NCI-H128 (cell line): Measurements from ENCODE around the gene FBXO9.

Experiments used
- DNase-seq: peaks from one replicate; lab custom pipeline; 2025; ENCODE audit not compliant: unreplicated experiment; lab: John Stamatoyannopoulos, UW

FBXO9 gene

DNA sequence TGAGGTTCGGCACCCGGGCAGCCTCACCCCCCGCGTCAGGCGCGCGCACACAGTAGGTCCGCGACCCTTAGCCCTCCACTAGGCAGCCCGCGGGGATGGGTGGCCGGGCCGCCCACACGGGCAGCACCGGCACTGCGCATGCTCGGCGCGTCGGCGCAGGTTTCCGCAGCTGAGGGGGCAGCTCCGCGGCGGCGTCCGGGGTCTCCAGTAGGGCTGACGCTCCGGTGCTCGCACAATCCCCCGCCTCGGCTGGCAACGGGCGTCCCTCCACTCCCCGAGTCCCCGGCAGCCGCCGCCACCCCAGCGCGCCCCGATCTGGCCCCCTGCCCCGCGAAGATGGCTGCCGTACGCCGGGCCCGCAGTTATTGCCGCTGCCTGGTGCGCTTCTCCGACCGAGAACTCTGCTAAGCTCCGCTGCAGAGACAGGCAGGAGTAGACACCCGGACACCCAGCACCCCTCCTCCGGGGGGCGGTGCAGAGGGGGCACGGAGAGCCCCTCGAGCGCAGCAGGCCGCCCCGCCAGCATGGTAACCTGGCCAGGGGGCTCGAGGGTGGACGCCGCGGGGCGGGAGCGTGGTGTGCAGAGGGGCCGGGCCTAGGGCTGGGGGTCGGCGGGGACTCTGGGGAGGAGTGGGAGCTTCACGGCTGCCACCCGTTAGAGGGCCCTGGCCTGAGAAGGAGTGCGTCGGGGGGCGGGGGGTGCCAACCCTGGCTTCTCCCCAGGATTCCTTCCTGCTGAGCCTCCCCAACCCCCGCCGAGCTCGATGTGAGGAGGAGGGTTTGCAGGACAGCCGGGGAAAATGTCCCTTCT, at the start of gene FBXO9:
FBXO9 (plus strand) TSS at position 139 of the 811 bp plus-strand sequence; CDS start at position 525, 386 bp downstream.
- DNase-seq = no peak

DNA sequence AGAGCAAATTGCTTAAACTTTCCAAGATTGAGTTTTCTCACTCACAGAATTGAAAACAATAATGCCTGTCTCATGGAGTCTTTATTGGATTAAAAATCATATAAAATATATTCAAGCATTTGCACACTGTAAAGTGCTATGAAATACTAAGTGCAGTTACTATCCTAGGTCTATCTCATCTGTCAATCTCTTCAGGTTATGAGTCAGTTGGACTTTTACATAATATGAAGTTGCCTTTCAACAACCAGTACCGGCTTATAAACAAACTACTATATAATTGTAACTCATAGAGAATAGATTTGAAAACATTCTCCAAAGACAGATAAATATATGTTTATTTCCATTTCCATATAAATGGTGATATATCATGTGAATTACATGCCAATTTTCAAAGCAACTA, 49.7 kb upstream of the FBXO9 start:
- no peak for DNase-seq

DNA sequence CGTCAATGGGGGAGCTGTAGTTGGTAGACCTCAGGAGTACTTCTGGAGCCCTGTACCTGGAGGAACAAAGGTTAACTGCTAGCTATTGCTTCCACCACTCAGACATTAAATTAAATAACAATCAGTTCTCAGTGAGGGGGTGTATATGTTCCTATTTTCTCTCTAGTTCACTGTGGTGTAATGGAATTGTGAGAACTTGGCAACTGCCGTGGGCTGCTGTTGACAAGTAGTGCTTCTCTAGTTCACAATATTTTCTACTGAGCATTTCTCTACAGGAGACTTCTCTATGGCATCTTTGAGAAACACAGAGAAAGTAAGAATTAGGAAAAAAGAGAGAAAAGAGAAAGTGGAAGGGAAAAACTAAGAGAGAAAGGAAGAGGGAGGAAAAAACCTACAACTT, 46.8 kb upstream of the FBXO9 start:
- DNase-seq = no peak

DNA sequence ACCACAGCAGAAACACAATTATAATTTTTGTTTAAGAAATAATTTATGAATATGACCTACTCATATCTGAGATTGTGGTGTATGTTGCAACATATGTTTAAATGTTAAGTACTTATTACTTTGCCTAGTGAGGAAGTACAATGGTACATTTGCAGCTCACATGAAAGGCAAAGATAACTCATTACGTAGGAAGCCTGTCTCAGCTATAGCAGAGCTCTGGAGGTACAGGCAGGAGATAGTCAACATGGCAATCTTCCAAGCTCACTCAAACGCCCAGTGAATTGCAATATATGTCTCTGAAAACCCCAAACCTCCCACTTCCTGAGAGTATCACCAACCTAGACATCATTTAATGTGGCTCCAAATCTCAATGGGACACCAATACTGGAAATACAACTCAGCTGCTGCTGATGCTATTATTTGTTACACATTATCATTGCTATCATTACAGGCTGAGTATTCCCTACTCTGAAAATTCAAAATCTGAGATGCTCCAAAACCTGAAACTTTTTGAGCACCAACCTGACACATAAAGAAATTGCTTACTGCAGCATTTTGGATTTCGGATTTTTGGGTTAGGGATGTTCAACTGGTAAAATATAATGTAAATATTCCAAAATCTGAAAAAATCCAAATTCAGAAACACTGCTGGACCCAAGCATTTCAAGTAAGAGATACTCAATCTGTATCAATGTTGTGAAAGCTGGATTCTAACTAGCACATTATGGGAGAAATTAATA, 45.0 kb upstream of the FBXO9 start:
- no peak for DNase-seq

DNA sequence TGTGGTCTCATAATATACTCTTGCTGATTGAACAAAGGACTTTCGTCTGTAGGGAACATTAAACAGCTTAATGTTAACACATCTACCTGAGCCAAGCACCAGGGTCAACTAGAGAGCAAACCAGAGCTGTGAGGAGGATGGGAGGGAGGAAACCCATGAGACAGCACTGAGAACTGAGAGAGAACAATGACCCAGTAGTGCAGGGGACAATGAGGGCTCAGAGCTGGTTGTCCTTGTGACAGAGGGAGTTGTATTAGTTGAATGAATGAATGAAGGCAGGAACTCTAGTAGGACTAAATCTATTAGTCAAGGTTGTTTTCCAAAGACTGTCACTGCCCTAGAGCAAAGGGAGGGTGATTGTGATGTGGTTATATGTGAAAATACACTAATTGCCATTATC, 41.9 kb upstream of the FBXO9 start:
- no peak for DNase-seq

DNA sequence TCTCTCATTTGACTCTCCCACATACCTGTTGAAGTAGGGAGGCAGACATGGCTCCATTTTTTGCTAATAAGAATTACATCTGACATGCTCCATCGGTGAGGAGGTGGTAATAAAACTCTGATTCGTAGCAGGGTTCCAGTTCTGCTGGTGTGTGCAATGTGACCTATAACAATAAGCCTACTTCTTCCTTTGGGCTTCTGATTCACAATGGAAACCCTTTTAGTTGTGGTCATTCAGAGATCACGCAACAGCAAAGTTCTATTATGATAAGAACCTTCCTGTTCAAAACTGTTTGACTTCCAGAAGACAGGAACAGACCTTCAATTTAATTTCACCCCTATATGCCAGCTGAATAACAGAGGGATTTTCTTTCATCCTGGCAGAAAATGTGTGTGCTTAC, 38.7 kb upstream of the FBXO9 start:
- DNase-seq = no peak

DNA sequence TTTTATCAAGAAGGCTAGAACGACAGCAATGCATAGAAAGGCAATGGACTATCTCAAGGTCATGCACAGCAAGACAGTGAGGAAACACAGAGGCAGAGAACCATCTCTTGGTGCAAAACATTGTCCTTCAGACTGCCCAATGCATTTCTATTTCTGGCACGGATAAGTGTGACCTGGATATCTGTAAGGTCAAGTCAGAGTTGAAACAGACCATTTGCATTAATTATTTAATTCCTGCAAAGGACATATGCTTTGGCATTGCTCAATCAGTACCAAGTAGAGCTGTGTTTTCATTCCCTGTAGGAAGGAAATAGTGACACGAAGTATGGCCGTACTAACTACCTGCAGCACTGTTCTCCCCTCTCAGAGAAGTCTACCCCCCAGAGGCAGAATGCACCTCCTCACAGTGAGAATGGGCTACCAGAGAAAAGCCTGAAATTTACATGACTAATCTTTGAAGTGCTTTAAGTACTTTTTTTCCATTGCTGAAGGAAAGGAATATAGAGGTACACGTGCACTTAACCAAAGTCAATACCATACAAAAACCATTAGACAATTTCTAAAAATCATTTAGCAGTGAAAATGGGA, 38.0 kb upstream of the FBXO9 start:
- no peak for DNase-seq

DNA sequence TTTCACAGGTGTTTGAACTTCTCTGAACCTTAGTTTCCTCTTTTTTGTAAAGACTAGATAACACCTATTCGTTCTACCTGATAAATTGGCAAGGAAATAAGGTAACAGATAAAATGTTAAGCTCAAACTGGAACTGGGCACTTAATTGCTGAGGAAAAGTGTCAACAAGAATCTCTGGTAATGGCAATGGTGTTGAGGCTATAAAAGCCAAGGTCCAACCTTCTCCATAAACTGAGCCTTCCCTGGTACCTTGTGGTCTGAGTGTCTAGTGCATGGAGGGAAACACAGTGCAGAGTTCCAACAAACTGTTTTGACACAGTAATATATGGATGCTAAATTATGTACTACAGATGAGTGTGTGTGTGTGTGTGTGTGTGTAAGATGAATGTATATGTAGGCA, 36.7 kb upstream of the FBXO9 start:
- DNase-seq = no peak

DNA sequence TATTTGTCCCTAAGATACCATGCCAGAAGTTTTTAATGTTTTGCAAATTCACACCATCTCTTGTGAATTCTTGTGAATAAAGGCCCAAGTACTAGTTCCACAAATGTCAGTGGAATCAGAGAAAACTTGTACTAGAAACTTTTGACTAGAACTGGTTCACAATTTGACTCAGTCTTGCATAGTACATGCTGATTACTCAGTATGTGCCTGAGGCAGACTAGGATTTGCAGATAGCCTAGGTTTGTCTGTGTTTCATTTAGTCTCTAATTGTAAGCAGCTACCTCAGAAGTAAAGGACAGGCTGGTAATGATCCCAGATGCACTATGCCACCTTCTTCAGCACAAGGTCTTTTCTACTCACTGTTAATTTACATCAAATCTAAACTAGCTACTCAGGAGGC, 35.9 kb upstream of the FBXO9 start:
- DNase-seq = no peak

DNA sequence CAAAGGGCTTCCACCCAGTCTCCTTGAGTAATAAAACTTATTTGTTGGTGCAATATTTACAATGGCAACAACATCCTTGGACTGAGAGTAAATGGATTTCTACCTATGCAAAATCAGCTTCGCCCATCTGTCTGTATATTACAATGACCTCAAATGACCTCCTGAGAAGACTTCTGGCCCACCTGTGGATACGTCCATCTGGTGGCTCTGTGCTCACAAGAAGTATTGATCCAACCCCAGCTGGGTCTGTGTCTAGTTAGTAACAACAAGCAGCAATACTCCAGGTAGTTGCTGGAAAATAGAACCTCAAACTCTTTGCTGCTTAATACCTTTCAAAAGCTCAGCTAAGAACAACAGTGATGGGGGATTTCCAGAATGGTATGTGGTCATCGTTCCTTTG, 35.4 kb upstream of the FBXO9 start:
- no peak for DNase-seq

DNA sequence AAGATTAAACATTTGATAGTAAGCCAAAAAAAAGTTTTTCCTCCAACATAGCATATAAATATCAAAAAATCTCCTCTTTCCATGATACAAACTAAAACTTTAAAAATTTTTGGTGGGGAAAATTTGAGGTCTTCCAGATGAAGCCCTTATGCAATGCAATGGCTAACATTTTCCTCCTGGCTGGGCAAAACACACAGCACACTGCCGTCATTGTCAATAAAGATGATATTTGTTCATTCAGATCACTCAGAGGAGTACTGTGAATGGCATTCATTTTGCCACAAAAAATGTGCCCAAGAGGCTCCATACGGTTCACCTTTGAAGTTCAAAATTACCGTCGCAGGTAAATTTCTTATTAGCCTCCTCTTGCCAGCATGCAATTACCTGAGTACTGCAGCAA, 33.9 kb upstream of the FBXO9 start:
- DNase-seq = no peak

DNA sequence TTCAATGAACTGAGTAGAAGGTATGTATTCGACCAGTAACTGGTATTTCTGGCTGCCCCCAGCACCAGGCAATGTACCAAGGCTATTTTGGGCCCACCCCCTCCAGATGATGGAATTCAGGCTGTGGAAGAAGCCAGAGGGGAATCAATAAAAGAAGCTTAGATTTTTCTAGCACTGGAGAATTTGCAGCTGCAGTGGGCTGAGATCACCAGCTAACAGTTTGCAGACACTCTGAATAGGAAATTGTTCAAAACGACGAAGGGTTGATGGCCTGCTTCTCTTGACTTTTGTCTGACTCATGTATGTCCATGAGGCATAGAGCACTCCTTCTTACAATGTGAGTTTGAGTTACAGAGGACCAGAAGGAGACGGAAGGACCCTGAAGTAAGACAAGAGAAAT, 32.4 kb upstream of the FBXO9 start:
- DNase-seq = no peak

DNA sequence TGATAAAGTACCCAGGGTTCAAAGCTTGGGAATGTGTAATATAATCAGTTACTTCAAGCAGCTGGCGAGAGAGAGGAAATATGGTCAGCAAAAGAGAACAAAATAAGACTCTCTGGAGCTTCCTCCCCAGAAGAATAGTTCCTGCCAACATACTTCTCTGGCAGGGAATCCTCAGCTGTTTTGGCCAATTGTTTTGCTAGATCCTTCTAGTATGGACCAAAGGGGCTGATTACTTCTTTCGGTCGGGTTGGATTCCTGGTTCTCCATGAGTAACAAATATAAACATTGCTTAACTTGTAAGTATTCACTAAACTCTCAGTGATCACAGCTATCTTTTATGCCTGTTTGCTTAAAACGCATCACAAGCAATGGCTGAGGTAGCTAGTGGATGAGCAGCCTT, 31.4 kb upstream of the FBXO9 start:
- no peak for DNase-seq

DNA sequence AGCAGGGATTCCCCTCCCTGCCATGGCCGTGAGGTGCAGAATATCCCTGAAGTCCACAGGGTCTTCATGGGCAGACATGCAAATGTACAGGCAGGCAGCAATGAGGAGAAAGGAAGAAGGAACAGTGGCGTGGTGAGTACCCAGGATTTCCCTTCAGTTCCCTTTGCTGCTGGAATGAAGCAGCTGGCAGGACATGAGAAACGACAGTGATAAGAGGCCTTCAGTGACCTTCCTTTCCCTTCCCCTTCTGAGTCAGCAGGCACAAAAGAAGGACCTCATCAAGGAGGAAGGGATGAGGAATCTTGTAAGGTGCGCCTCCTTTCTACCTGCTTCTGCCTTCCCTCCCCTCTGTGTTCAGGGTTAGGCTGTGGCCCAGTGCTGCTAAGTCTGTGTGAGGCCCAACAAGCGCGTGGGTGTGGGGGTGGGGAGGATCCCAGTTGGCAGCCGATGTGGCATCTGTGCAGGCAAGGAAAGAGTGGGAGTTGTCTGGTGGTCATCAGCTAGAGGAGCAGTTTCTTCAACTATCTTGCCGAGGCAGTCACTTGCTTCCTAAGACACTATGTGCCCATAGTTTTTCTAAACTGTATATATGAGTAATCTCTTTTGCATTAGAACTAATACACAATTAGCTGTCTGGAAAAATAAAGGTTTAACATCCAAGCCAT, 29.5 kb upstream of the FBXO9 start:
- no peak for DNase-seq

DNA sequence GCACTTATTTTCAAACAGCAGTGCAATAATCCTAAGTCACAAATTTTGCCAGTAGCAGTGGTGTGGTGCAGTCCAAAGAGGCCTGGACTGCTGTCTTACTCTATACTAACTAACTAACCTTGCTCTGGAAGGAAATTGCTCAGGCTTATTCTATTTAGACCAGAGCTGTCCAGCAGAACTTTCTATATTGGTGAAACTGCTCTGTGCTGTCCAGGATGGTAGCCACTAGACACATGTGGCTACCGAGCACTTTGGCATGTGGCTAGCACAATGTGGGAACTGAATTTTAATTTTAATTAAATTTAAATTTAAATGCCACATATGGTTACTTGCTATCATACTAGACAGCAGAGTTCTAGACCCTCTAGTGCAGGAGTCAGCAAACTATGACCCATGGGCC, 27.1 kb upstream of the FBXO9 start:
- no peak for DNase-seq

DNA sequence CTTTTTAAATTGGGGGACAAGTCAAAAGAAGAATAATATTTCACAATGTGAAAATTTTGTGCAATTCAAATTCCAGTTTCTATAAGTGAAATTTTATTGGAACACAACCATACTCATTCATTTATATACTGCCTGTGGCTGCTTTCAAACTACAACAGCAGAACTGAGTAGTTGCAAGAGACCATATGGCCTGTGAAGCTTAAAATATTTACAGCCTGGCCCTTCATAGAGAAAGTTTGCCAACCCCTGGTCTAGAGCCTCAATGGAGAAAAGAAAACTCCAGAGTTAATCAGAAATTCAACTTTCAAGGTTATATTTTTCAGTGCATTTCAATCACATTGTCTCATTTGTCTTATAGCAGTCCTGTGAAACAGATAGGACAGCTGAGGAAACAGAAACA, 26.6 kb upstream of the FBXO9 start:
- DNase-seq = no peak

DNA sequence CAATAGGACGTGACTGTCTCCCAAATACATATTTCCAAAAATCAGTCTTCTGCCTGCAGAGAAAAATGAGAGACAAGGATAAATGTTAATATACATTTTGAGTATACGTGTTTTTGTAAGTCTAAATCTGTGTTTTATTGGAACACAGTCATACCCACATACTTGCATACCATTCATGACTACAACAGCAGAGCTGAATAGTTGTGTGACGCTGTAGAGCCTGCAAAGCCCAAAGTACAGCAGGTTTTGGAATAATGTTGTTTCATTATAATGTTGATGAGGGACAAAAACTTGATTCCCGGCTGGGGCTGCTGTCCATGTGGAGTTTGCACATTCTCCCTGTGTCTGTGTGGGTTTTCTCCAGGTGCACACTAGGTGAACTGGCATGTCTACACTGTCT, 23.8 kb upstream of the FBXO9 start:
- DNase-seq = no peak

DNA sequence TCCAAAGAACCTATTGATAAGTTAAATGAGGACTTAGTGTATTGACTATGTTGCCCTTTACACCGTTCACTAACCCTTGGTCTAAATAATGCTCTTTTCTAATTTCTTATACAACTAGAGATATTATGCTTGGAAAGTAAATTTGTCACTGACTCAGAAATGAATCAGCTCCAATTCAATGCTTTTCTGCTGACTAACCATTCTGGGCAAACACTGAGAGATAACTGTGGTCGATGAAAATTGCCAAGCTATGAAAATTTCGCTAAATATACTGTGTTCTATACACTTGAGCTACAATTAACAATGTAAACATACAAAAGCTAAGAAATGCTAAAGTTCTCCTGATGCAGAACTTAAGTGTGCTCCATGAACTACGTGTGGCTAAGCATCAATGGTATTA, 23.1 kb upstream of the FBXO9 start:
- DNase-seq = no peak

DNA sequence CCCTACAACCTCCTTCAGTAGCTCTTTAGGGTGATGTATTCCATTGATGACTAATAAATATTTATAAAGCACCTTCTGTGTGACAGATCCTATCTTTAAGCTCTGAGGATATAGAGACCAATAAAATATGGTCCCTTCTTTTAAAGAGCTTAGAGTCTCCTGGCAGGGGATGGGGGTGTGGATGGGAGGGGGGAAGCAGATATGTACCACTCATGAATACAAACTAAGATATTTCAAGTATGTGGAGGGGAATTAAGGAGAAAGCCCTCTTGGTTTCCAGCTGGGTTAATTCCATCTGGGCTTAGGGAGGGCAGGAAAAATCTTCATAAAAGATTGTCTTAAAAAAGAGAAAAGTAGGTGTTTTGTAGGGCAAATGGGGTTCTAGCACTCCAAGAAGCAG, 21.6 kb upstream of the FBXO9 start:
- DNase-seq = no peak

DNA sequence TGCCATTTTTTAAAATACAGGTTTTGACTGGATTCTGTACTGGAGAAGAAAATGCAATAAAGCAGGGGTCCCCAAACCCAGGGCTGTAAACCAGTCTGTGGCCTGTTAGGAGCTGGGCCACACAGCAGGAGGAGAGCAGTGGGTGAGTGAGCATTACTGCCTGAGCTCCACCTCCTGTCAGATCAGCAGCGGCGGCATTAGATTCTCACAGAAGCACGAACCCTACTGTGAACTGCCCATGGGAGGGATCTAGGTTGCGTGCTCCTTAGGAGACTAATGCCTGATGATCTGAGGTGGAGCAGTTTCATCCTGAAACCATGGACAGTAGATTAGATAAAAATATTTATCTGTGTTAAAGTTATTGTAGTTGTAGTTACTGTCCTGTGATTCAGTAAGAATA, 21.1 kb upstream of the FBXO9 start:
- no peak for DNase-seq

DNA sequence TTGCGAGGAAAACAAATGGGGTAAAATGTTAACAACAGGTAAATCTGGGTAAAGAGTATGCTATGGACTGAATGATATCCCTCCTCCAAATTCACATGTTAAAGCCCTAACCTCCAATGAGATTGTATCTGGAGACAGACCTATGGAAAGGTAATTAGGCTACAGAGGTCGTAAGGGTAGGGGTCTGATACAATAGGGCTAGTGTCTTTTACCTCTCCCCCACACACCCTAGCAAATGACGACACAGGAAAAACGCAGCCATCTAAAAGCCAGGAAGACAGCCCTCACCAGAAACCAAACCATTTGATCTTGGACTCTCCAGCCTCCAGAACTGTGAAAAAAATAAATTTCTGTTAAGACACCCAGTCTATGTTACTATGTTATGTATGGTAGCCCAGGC, 20.6 kb upstream of the FBXO9 start:
- no peak for DNase-seq
